IPS-11a (cell line): ENCODE data around the gene RTKN.

ENCODE experiments used
- H3K4me3 ChIP-seq: one replicate; pipeline ENCODE4 v1.5.1; 2013; ENCODE audit warnings: low read depth, low read length, control low read depth

The RTKN gene

DNA sequence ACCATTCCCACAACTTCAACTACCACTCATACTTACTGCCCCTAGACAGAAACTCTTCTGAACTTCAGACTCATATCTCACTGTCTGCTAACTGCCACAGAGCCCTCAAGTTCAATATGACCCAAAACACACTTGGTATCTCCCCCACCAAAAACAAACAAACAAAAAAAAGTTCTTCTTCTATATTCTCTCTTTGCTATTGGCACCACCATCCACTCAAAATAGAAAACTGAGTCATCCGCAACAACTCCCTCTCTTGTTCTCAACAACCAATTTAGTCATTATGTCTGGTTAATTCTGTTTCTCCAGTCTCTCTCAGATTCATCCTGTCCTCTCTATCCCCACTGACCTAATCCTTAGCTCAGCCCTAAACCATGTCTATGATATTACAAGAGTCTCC, 54.4 kb downstream of the RTKN start:
- H3K4me3 ChIP-seq: no peak overlapping the region

- no peak overlapping the region for H3K4me3 ChIP-seq
These were observed 56.3 kb downstream of the RTKN start for GRCh38 chr2:74385396-74385795.

DNA sequence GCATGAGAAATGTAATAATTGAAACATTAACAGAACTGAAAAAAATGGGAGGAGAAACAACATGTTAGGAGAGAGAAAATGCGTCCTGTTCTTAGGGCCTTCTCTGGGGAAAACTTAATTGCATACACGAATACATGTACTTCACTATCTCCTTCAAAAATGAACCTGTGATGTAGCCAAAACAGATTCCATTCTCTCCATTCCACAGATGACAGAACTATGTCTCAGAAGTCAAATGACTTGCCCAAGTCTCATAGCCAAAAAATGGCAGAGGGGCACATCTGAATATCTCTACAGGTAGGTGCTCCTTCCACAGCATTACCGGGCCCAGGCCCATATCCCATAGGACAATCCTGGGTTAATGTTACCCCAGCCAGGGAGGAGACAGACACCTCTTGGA, 57.7 kb downstream of the RTKN start:
- H3K4me3 ChIP-seq: no peak overlapping the region

DNA sequence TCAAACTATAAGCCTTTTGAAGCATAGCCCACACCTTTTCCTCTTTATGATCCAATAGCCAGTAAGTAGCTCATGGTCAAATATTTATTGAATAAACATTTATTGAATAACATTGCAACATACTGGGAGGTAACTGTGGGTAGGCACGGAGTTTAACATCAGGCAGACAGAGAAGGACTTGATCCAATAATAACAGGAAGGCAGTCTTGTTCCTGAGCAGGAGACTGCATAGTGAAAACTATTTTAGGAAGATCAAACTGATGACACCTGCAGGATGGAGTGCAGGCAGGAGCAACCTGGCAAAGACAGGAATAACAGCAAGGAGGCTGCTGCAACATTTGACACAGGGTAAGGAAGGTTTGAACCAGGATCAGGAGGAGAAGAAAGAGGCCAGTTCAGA, 58.5 kb downstream of the RTKN start:
- no peak overlapping the region for H3K4me3 ChIP-seq

DNA sequence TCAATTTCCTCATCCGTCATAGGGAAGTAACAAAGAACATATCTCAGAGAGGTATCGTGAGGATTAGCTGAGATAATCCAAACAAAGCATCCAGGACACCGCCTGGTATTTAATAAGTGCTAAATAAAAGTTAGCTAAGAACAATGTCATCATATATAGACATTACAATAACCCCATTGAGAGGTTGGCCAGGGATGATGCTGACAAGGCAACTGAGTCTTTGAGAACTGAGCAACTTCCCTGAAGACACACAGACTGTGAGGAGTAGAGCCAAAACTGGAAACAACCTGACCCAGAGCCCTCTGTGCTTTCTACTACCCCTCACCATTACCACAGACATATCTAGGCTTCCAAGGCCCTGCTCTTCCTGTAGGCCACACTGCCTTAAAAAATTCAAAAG, 60.0 kb downstream of the RTKN start:
- no peak overlapping the region for H3K4me3 ChIP-seq

GRCh38 chr2:74379851-74380789, 61.6 kb downstream of the RTKN start, which contains the start of gene DCTN1:
TSS of gene DCTN1 (minus strand) at chr2:74380311. CDS start at chr2:74380037, 274 bp downstream.
- no peak within 1 kb of the TSS for H3K4me3 ChIP-seq

GRCh38 chr2:74378007-74378406, 63.7 kb downstream of the RTKN start:
- no peak overlapping the region for H3K4me3 ChIP-seq

DNA sequence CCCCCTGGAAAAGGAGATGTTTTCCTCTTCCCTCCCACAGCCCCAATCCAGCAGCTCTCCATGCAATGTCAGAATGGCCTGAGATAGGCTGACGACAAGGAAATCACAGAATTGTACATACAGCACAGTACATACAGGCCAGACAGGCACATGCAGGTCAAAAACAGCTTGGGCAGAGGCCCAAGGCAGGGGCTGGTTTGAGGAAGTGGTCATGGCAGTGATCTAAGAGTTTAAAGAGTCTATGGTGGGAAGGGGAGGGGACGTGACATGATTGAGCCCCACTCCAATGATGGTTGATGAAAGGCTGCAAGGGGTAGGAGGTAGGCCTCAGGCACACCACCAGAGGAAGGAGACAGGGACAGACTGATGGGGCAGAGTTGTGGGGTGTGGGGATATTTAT, 65.9 kb downstream of the RTKN start:
- no peak overlapping the region for H3K4me3 ChIP-seq
